HG03097 (cell line): ENCODE measurements around the gene ALDOA.
"Not testable (repeated sequence)": the region's sequence is repeated elsewhere in the genome, so short reads cannot be mapped to it uniquely, and the experiment has no call there.

Experiments used
- ATAC-seq: cut with Tn5 transposase; IDR thresholded peaks from one replicate; pipeline ENCODE4 v1.9.1; 2021; ENCODE audit not compliant: unreplicated experiment, low FRiP score

The ALDOA gene

GRCh38 chr16:30065102-30065942 lies at the start of gene ALDOA:
Gene ALDOA, plus strand, starts transcription at chr16:30065760. Its CDS starts 1,138 bp downstream, at chr16:30066898.
- peak; percentile 80 for ATAC-seq

GRCh38 chr16:30016555-30017276 lies 48.8 kb upstream of the ALDOA start:
- no peak for ATAC-seq

- ATAC-seq: no peak
These were observed 48.3 kb upstream of the ALDOA start for GRCh38 chr16:30017277-30017656.

GRCh38 chr16:30017937-30018336 lies 47.6 kb upstream of the ALDOA start:
- ATAC-seq: not testable (repeated sequence)

- ATAC-seq: no peak
These were observed 46.8 kb upstream of the ALDOA start for GRCh38 chr16:30018731-30019158.

GRCh38 chr16:30022887-30023286 lies 42.7 kb upstream of the ALDOA start, which contains the start of gene C16orf92:
Gene C16orf92, plus strand, starts transcription at chr16:30023198. Its CDS starts 143 bp downstream, at chr16:30023341.
- no peak for ATAC-seq

GRCh38 chr16:30023586-30023985 lies 42.0 kb upstream of the ALDOA start:
- no peak for ATAC-seq

GRCh38 chr16:30024451-30024850 lies 41.1 kb upstream of the ALDOA start:
- no peak for ATAC-seq

GRCh38 chr16:30025156-30025555 lies 40.4 kb upstream of the ALDOA start:
- ATAC-seq: no peak

GRCh38 chr16:30025574-30025973 lies 40.0 kb upstream of the ALDOA start:
- no peak for ATAC-seq

GRCh38 chr16:30026449-30026848 lies 39.1 kb upstream of the ALDOA start:
- no peak for ATAC-seq

GRCh38 chr16:30027588-30028437 lies 37.7 kb upstream of the ALDOA start:
- ATAC-seq: no peak

GRCh38 chr16:30028438-30029076 lies 37.0 kb upstream of the ALDOA start:
- ATAC-seq: no peak

GRCh38 chr16:30030011-30030685 lies 35.4 kb upstream of the ALDOA start:
- ATAC-seq: no peak

GRCh38 chr16:30030841-30031413 lies 34.6 kb upstream of the ALDOA start, which contains the start of gene TLCD3B:
Gene TLCD3B, minus strand, starts transcription at chr16:30031271. Its CDS starts 744 bp downstream, at chr16:30030527.
- ATAC-seq: no peak

- no peak for ATAC-seq
These were observed 34.1 kb upstream of the ALDOA start for GRCh38 chr16:30031477-30031918.

- ATAC-seq: no peak
These were observed 33.3 kb upstream of the ALDOA start for GRCh38 chr16:30032083-30032819.

- ATAC-seq: no peak
These were observed 32.3 kb upstream of the ALDOA start for GRCh38 chr16:30033270-30033669.
